Neuronal stem cell (in vitro differentiated cells): Measurements from ENCODE around the gene LMO1.
A peak's percentile ranks its signal among the peaks of the same experiment; 100 is the strongest.

Experiments
- DNase-seq: peaks from one replicate; pipeline ENCODE4 v3.0.0-alpha.2; 2013; ENCODE audit warnings: low spot score
- H2AFZ ChIP-seq: one replicate; pipeline ENCODE4 v1.6.1; 2013; ENCODE audit warnings: mild to moderate bottlenecking, low read length, inconsistent platforms
- H2AK5ac ChIP-seq: 2 replicates; pipeline ENCODE4 v1.6.1; 2013; ENCODE audit warnings: low read depth, mild to moderate bottlenecking, inconsistent platforms, low read length, moderate library complexity, mixed read lengths
- H2BK120ac ChIP-seq: 2 replicates; pipeline ENCODE4 v1.6.1; 2013; ENCODE audit warnings: low read depth, mild to moderate bottlenecking, inconsistent platforms, low read length, moderate library complexity, mixed read lengths
- H2BK12ac ChIP-seq: one replicate; pipeline ENCODE4 v1.6.1; 2013; ENCODE audit warnings: low read length, inconsistent platforms
- H2BK15ac ChIP-seq: 2 replicates; pipeline ENCODE4 v1.6.1; 2013; ENCODE audit warnings: mild to moderate bottlenecking, low read length, inconsistent platforms, mixed read lengths
- H2BK5ac ChIP-seq: one replicate; pipeline ENCODE4 v1.6.1; 2013; ENCODE audit warnings: inconsistent platforms, mild to moderate bottlenecking, low read length, moderate library complexity
- H3K14ac ChIP-seq: one replicate; pipeline ENCODE4 v1.6.1; 2013; ENCODE audit warnings: low read length, inconsistent platforms
- H3K18ac ChIP-seq: 2 replicates; pipeline ENCODE4 v1.6.1; 2013; ENCODE audit warnings: low read length, inconsistent platforms
- H3K23ac ChIP-seq: 2 replicates; pipeline ENCODE4 v1.6.1; 2013; ENCODE audit warnings: low read depth, mild to moderate bottlenecking, mixed read lengths, low read length, inconsistent platforms; ENCODE audit not compliant: poor library complexity
- H3K27ac ChIP-seq: replicated peaks from 3 replicates; pipeline ENCODE4 v1.5.1; 2013; ENCODE audit warnings: low read length, inconsistent platforms
- H3K27me3 ChIP-seq, 3 experiments: 2 replicates each; pipeline ENCODE4 v1.6.1; 2013; ENCODE audit warnings: low read length in 3 of 3, mild to moderate bottlenecking in 2 of 3, inconsistent platforms in 1 of 3, low read depth in 1 of 3, mixed read lengths in 1 of 3, moderate library complexity in 1 of 3; ENCODE audit not compliant: control insufficient read depth in 3 of 3, insufficient read depth in 3 of 3
- H3K36me3 ChIP-seq, 2 donors: replicated peaks in 1 of 2; 2 replicates each; pipeline ENCODE4 v1.6.1; 2013; ENCODE audit warnings: low read length in 2 of 2; ENCODE audit not compliant: control insufficient read depth in 2 of 2, insufficient read depth in 2 of 2
- H3K4ac ChIP-seq: 2 replicates; pipeline ENCODE4 v1.6.1; 2013; ENCODE audit warnings: inconsistent platforms, mild to moderate bottlenecking, low read length, moderate library complexity
- H3K4me1 ChIP-seq, 2 donors: 1 replicate in 1 of 2; 2 replicates in 1 of 2; pipeline ENCODE4 v1.6.1; 2013; ENCODE audit warnings: low read length in 2 of 2, low read depth in 1 of 2; ENCODE audit not compliant: control insufficient read depth in 2 of 2, insufficient read depth in 1 of 2
- H3K4me2 ChIP-seq: one replicate; pipeline ENCODE4 v1.6.1; 2013; ENCODE audit warnings: mild to moderate bottlenecking, low read length, inconsistent platforms; ENCODE audit not compliant: insufficient read depth, poor library complexity, severe bottlenecking
- H3K4me3 ChIP-seq, 2 donors: 2 replicates each; pipeline ENCODE4 v1.5.1; 2013; ENCODE audit warnings: low read length in 2 of 2, mild to moderate bottlenecking in 2 of 2, inconsistent platforms in 1 of 2, moderate library complexity in 1 of 2
- H3K79me1 ChIP-seq: one replicate; pipeline ENCODE4 v1.6.1; 2013; ENCODE audit warnings: low read depth, mild to moderate bottlenecking, inconsistent platforms, low read length, moderate library complexity
- H3K9ac ChIP-seq: one replicate; pipeline ENCODE4 v1.6.1; 2013; ENCODE audit warnings: mild to moderate bottlenecking, low read depth, low read length, inconsistent platforms; ENCODE audit not compliant: poor library complexity
- H3K9me3 ChIP-seq, 2 donors: replicated peaks in 1 of 2; 2 replicates each; pipeline versions ENCODE3 to v1.6.1; 2013; ENCODE audit warnings: low read length in 2 of 2, mild to moderate bottlenecking in 2 of 2, inconsistent platforms in 1 of 2, low read depth in 1 of 2, mixed read lengths in 1 of 2, moderate library complexity in 1 of 2; ENCODE audit not compliant: control insufficient read depth in 2 of 2, insufficient read depth in 1 of 2
- H4K8ac ChIP-seq: one replicate; pipeline ENCODE4 v1.6.1; 2013; ENCODE audit warnings: low read depth, mild to moderate bottlenecking, inconsistent platforms, low read length, moderate library complexity
- H4K91ac ChIP-seq: one replicate; pipeline ENCODE4 v1.6.1; 2013; ENCODE audit warnings: low read length, low read depth, mild to moderate bottlenecking, inconsistent platforms; ENCODE audit not compliant: poor library complexity
- WGBS, 2 donors: extraction: QIAGEN DNeasy Blood & Tissue Kit; methylation state at CpG; one replicate each; pipeline ENCODE4 v1.1.7; 2013; ENCODE audit warnings: missing lambda C conversion rate in 2 of 2, mixed read lengths in 1 of 2; ENCODE audit not compliant: insufficient read length in 2 of 2, insufficient replicate concordance in 1 of 2; ENCODE audit errors: extremely low coverage in 2 of 2; 5-methylcytosine and 5-hydroxymethylcytosine counted together

LMO1 gene

DNA sequence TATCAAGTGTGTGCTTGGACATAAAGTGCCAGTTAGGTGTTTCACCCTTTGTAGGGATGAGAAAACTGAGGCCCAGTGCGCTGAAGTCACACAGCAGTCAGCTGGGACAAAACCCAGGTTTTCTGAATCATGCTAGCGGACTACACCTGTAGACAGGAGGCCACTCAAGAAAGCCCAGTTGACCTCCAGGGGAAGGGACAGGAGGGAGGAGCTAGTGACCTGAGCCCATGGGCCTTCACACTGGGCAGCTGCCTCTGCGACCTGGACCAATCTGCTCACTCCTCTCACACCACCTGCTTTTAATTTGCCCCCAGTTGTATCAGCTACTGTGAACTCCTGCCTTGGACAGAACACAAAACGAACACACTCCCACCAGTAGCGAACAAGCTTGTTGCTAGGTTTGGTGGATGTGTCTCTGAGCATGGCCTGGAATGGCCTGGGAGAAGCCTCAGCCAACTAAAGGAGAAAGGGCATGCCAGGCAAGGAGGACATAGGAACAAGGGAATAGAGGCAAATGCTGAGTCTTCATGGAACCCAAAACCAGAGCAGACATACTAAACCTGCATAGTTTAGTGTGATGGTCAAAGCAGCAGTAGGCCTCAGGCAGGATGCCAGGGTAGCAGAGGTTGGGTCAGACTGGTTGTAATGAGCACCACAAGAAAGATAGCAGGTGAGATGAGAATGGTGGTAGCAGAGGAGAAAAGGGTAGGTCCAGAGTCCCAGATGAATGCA, 7.2 kb downstream of the LMO1 start:
- H3K4ac ChIP-seq, result no peak overlapping the region
- no peak for DNase-seq

DNA sequence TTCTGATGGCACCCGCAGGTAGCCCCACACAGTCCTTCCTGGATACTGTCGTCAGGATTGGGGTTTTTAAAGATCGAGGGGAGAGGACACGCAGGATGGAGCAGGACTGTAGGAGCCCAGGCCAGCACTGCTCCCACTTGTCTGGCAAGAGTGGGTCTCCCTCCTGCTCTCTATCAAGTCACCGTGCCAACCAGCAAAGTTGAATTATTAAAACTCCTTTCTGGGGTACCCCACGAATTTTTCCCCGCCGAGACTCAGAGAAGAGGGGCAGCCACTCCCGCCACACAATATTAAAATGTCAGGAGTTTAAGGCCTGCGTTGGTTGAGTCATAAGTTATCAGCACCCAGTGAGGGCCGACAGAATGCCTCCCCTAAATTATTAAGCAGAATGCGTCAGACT, 10.1 kb downstream of the LMO1 start:
- Histone ChIP-seq H3K4me2 (no peak overlapping the region), H3K4me1 (no peaks in the 10 kb centered on the region), H3K4me3 (no peak overlapping the region), H3K14ac (no peak overlapping the region), H3K27me3 (peaks cover 0 to 61% (median 0%) of the 10 kb centered on the region in 3 experiments), H3K36me3 (no peaks in the 10 kb centered on the region), H3K9me3 (no peaks in the 10 kb centered on the region), H3K79me1 (peaks cover 2% of the 10 kb centered on the region), H3K18ac (no peak overlapping the region), H2BK12ac (no peak overlapping the region), H4K8ac (no peak overlapping the region), H2BK5ac (no peak overlapping the region), H2AFZ (no peak overlapping the region), H2BK15ac (no peak overlapping the region), H2BK120ac (no peak overlapping the region), H2AK5ac (no peak overlapping the region), H3K4ac (no peak overlapping the region), H3K23ac (no peak overlapping the region), H3K9ac (no peak overlapping the region), H3K27ac (no peak overlapping the region), H4K91ac (no peak overlapping the region)
- no CpG with 5 or more reads among the region's 12 CpGs for WGBS, 2 donors
- no peak for DNase-seq

More for the DNA sequence above, 7.2 kb downstream of the LMO1 start:
- no peaks in the 10 kb centered on the region for H3K36me3 ChIP-seq
- H3K18ac ChIP-seq, result no peak overlapping the region
- H4K91ac ChIP-seq, result no peak overlapping the region
- H3K79me1 ChIP-seq, result no peaks in the 10 kb centered on the region
- no peak overlapping the region for H3K4me2 ChIP-seq
- no peak overlapping the region for H2BK120ac ChIP-seq
- no peak overlapping the region for H3K27ac ChIP-seq
- no peaks in the 10 kb centered on the region for H3K9me3 ChIP-seq
- H2BK5ac ChIP-seq, result no peak overlapping the region
- no peak overlapping the region for H2AFZ ChIP-seq
- no peak overlapping the region for H4K8ac ChIP-seq
- H3K4me1 ChIP-seq, result no peaks in the 10 kb centered on the region
- WGBS, 2 donors, result no CpG with 5 or more reads among the region's 5 CpGs
- no peak overlapping the region for H2BK15ac ChIP-seq
- no peak overlapping the region for H3K4me3 ChIP-seq
- H3K9ac ChIP-seq, result no peak overlapping the region
- H3K14ac ChIP-seq, result no peak overlapping the region
- peaks cover 0 to 70% (median 5%) of the 10 kb centered on the region in 3 experiments for H3K27me3 ChIP-seq
- no peak overlapping the region for H3K23ac ChIP-seq
- H2BK12ac ChIP-seq, result no peak overlapping the region
- no peak overlapping the region for H2AK5ac ChIP-seq

DNA sequence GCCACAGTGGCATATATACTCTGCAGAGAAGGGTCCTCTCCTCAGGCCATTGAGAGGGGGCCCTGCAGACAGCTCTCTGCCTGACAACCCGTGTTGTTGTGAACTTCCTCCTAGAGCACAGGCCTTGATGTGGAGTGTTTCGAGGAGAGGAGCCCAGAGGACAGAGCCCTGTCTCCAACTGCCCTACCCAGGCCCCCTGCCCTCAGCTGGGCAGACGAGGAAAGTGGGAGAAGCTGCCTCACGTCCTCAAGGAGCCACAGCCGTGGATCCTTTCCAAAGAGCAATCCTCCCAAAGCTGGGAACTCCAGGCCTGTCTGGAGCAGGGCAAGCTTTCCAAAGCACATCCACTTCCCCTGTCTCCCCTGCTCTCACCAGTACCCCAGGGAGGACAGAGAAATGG, 10.7 kb downstream of the LMO1 start:
- Histone ChIP-seq H3K14ac (no peak overlapping the region), H4K91ac (no peak overlapping the region), H3K79me1 (peaks cover 2% of the 10 kb centered on the region), H2BK12ac (no peak overlapping the region), H3K4me3 (no peak overlapping the region), H3K4me2 (no peak overlapping the region), H3K27me3 (peaks cover 0 to 59% (median 0%) of the 10 kb centered on the region in 3 experiments), H3K4ac (no peak overlapping the region), H3K9ac (no peak overlapping the region), H2BK5ac (no peak overlapping the region), H3K27ac (no peak overlapping the region), H4K8ac (no peak overlapping the region), H3K18ac (peak overlapping the region; percentile 16), H2AK5ac (no peak overlapping the region), H3K23ac (no peak overlapping the region), H2BK15ac (no peak overlapping the region), H3K9me3 (no peaks in the 10 kb centered on the region), H2BK120ac (no peak overlapping the region), H2AFZ (no peak overlapping the region), H3K4me1 (no peaks in the 10 kb centered on the region), H3K36me3 (no peaks in the 10 kb centered on the region)
- no CpG with 5 or more reads among the region's 5 CpGs for WGBS, 2 donors
- no peak for DNase-seq

DNA sequence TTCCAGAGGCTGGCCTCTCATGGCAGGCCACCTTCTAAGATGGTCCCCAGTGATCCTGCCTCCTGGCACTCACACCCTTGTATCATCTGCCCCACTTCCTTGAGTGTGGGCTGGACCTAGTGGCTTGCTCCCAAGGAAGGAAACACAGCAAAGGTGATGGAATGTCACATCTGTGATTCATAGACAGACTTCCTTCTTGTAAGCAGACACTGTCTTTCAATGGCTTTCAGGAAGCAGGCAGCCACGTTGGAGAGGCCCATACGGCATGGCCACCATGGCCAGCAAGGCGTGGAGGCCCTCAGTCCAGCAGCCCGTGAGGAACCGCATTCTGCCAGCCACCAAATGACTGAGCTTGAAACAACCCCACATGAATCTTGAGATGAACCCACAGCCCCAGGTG, 11.3 kb downstream of the LMO1 start:
- Histone ChIP-seq H2BK12ac (no peak overlapping the region), H3K79me1 (peaks cover 3% of the 10 kb centered on the region), H3K4me1 (no peaks in the 10 kb centered on the region), H2BK5ac (no peak overlapping the region), H3K36me3 (no peaks in the 10 kb centered on the region), H3K27ac (no peak overlapping the region), H3K9me3 (no peaks in the 10 kb centered on the region), H3K23ac (no peak overlapping the region), H3K4me2 (no peak overlapping the region), H2BK120ac (no peak overlapping the region), H2AK5ac (no peak overlapping the region), H3K14ac (no peak overlapping the region), H3K9ac (no peak overlapping the region), H3K27me3 (peaks cover 0 to 61% (median 0%) of the 10 kb centered on the region in 3 experiments), H4K8ac (no peak overlapping the region), H2AFZ (no peak overlapping the region), H2BK15ac (no peak overlapping the region), H3K4ac (no peak overlapping the region), H3K4me3 (no peak overlapping the region), H4K91ac (no peak overlapping the region), H3K18ac (peak overlapping the region; percentile 57)
- WGBS, 2 donors, result no CpG with 5 or more reads among the region's 5 CpGs
- no peak for DNase-seq
